IMR-90 (cell line): Measurements from ENCODE around the gene DYRK2. TPM values are rescaled to one million over a fixed set of nuclear protein-coding genes. Genes with fewer than 3 reads are reported as not detected.
A peak's percentile ranks its signal among the peaks of the same experiment; 100 is the strongest.

ENCODE experiments used
- ATAC-seq: fragments of 200-7000 bp; cut with Tn5 transposase; 2 replicates; pipeline ENCODE4 v1.9.1; 2020; ENCODE audit warnings: low read depth, mild to moderate bottlenecking, moderate library complexity
- BruUV-seq: library from RNA; stranded (reverse); fragments of 400-500 nt; replicated peaks from 2 replicates; lab custom pipeline; 2021; lab: Mats Ljungman, UMichigan
- CTCF ChIA-PET: fragments of 300-600 bp; formaldehyde crosslinking; extraction: SDS; loops from one replicate; lab custom pipeline; 2021; ENCODE audit warnings: antibody characterized with exemption; lab: Yijun Ruan, JAX
- POLR2A ChIA-PET: fragments of 300-600 bp; sonication (Branson Sonifier 250); formaldehyde crosslinking; loops from one replicate; lab custom pipeline; 2022; ENCODE audit warnings: antibody characterized with exemption; ENCODE audit not compliant: unreplicated experiment; lab: Charles Lee
- DNase-seq: peaks from one replicate; pipeline ENCODE4 v3.0.0; 2013
- H2AFZ ChIP-seq: replicated peaks from 2 replicates; pipeline ENCODE3; 2013; ENCODE audit warnings: low read length, mild to moderate bottlenecking; ENCODE audit not compliant: poor library complexity
- H2AK5ac ChIP-seq: 2 replicates; pipeline ENCODE4 v1.6.1; 2013; ENCODE audit warnings: low read depth, low read length, inconsistent platforms
- H2AK9ac ChIP-seq: replicated peaks from 2 replicates; pipeline ENCODE3; 2013; ENCODE audit warnings: mild to moderate bottlenecking, low read depth, low read length, moderate library complexity; ENCODE audit not compliant: poor library complexity
- H2BK120ac ChIP-seq: 2 replicates; pipeline ENCODE4 v1.6.1; 2013; ENCODE audit warnings: low read depth, low read length, inconsistent platforms
- H2BK15ac ChIP-seq: 3 replicates; pipeline ENCODE4 v1.6.1; 2013; ENCODE audit warnings: low read depth, low read length, inconsistent platforms
- H2BK20ac ChIP-seq: 2 replicates; pipeline ENCODE4 v1.6.1; 2013; ENCODE audit warnings: low read depth, mild to moderate bottlenecking, inconsistent platforms, low read length, moderate library complexity
- H2BK5ac ChIP-seq: 2 replicates; pipeline ENCODE4 v1.6.1; 2013; ENCODE audit warnings: mild to moderate bottlenecking, low read depth, low read length, inconsistent platforms; ENCODE audit not compliant: poor library complexity, severe bottlenecking
- H3K14ac ChIP-seq: replicated peaks from 2 replicates; pipeline ENCODE4 v1.6.1; 2013; ENCODE audit warnings: low read depth, low read length, inconsistent platforms
- H3K18ac ChIP-seq: 2 replicates; pipeline ENCODE4 v1.6.1; 2013; ENCODE audit warnings: low read depth, low read length, control low read depth
- H3K23ac ChIP-seq: 2 replicates; pipeline ENCODE4 v1.6.1; 2013; ENCODE audit warnings: low read depth, low read length, inconsistent platforms
- H3K27ac ChIP-seq: 2 replicates; pipeline ENCODE4 v1.5.1; 2013; ENCODE audit warnings: mild to moderate bottlenecking, control low read depth, low read length; ENCODE audit not compliant: insufficient read depth
- H3K27me3 ChIP-seq: 2 replicates; pipeline ENCODE4 v1.6.1; 2013; ENCODE audit warnings: low read length; ENCODE audit not compliant: control insufficient read depth, insufficient read depth
- H3K36me3 ChIP-seq: 2 replicates; pipeline ENCODE4 v1.6.1; 2013; ENCODE audit warnings: low read length, mixed read lengths; ENCODE audit not compliant: control insufficient read depth, insufficient read depth
- H3K4ac ChIP-seq: 2 replicates; pipeline ENCODE4 v1.6.1; 2013; ENCODE audit warnings: low read depth, low read length, inconsistent platforms
- H3K4me1 ChIP-seq: 2 replicates; pipeline ENCODE4 v1.6.1; 2013; ENCODE audit warnings: low read length, mixed read lengths; ENCODE audit not compliant: control insufficient read depth, insufficient read depth
- H3K4me2 ChIP-seq: 2 replicates; pipeline ENCODE4 v1.6.1; 2013; ENCODE audit warnings: low read depth, mild to moderate bottlenecking, control low read depth, low read length, moderate library complexity
- H3K4me3 ChIP-seq: 2 replicates; pipeline ENCODE4 v1.5.1; 2013; ENCODE audit warnings: low read depth, mild to moderate bottlenecking, control low read depth, low read length, moderate library complexity; ENCODE audit not compliant: insufficient read depth
- H3K56ac ChIP-seq: 2 replicates; pipeline ENCODE4 v1.6.1; 2013; ENCODE audit warnings: low read length, inconsistent platforms; ENCODE audit not compliant: insufficient read depth; ENCODE audit errors: extremely low read depth
- H3K79me1 ChIP-seq, 2 experiments: 2 replicates each; pipeline ENCODE4 v1.6.1; 2013; ENCODE audit warnings: low read length in 2 of 2, inconsistent platforms in 1 of 2, low read depth in 1 of 2
- H3K9ac ChIP-seq: 2 replicates; pipeline ENCODE4 v1.6.1; 2013; ENCODE audit warnings: low read depth, low read length, control low read depth
- H3K9me1 ChIP-seq: 2 replicates; pipeline ENCODE4 v1.6.1; 2013; ENCODE audit warnings: low read length, inconsistent platforms; ENCODE audit not compliant: insufficient read depth
- H3K9me3 ChIP-seq: 2 replicates; pipeline ENCODE4 v1.6.1; 2013; ENCODE audit warnings: low read length; ENCODE audit not compliant: control insufficient read depth, insufficient read depth
- H4K20me1 ChIP-seq: 2 replicates; pipeline ENCODE4 v1.6.1; 2013; ENCODE audit warnings: low read length, inconsistent platforms; ENCODE audit not compliant: insufficient read depth
- H4K5ac ChIP-seq: 2 replicates; pipeline ENCODE4 v1.6.1; 2013; ENCODE audit warnings: mild to moderate bottlenecking, low read depth, low read length, control low read depth
- H4K8ac ChIP-seq, 2 experiments: 2 replicates each; pipeline ENCODE4 v1.6.1; 2013; ENCODE audit warnings: low read depth in 2 of 2, low read length in 2 of 2, control low read depth in 1 of 2, inconsistent platforms in 1 of 2
- H4K91ac ChIP-seq: 2 replicates; pipeline ENCODE4 v1.6.1; 2013; ENCODE audit warnings: low read depth, low read length, inconsistent platforms; ENCODE audit not compliant: insufficient read depth
- CEBPB ChIP-seq: IDR thresholded peaks from 2 replicates; pipeline ENCODE4 v1.6.1; 2012; ENCODE audit warnings: low read depth, low read length, improper control_type of control experiment
- FOS ChIP-seq: fragments of 150-350 bp; IDR thresholded peaks from 2 replicates; pipeline ENCODE4 v1.6.1; 2016; ENCODE audit warnings: low read depth, low read length
- MAZ ChIP-seq: IDR thresholded peaks from 2 replicates; pipeline ENCODE4 v1.6.1; 2012; ENCODE audit warnings: low read depth, mild to moderate bottlenecking, low read length, improper control_type of control experiment, moderate library complexity, borderline replicate concordance
- NFE2L2 ChIP-seq: fragments of 150-350 bp; IDR thresholded peaks from 2 replicates; pipeline ENCODE4 v1.6.1; 2016; ENCODE audit warnings: low read depth, mild to moderate bottlenecking, low read length
- POLR2A ChIP-seq: IDR thresholded peaks from 2 replicates; pipeline ENCODE4 v1.6.1; 2012; ENCODE audit warnings: mild to moderate bottlenecking, low read depth, low read length
- dilution Hi-C: fragments of 300-500 bp; cut with HindIII; formaldehyde crosslinking; loops from one replicate; pipeline ENCODE4 v1.14.3; 2018; ENCODE audit warnings: low sequenced_read_pairs; ENCODE audit not compliant: unreplicated experiment
- in situ Hi-C: fragments of 300-500 bp; cut with MboI; formaldehyde crosslinking; loops from 3 replicates; pipeline ENCODE4 v1.14.3; 2019; ENCODE audit warnings: low sequenced_read_pairs, inconsistent platforms, mixed read lengths
- intact Hi-C: fragments of 100-400 bp; cut with micrococcal nuclease; formaldehyde crosslinking; loops from 2 replicates; pipeline ENCODE4 v1.10.0; 2022
- polyA plus RNA-seq, 3 experiments: library from polyadenylated mRNA; depleted of rRNA; stranded (reverse); fragments of >200 nt; gene quantifications; 2 replicates each; pipeline ENCODE4 v1.2.3, GENCODE V29; 2012; ENCODE audit warnings: low replicate concordance in 1 of 3
- total RNA-seq: library from RNA; depleted of rRNA; stranded (reverse); fragments of >200 nt; gene quantifications from 2 replicates; pipeline ENCODE4 v1.2.3, GENCODE V29; 2012

Gene DYRK2
- total and polyA plus RNA-seq, 2 of the 4 experiments (the other 2 are of a cell fraction), result 16.3 to 23.1 TPM

DNA sequence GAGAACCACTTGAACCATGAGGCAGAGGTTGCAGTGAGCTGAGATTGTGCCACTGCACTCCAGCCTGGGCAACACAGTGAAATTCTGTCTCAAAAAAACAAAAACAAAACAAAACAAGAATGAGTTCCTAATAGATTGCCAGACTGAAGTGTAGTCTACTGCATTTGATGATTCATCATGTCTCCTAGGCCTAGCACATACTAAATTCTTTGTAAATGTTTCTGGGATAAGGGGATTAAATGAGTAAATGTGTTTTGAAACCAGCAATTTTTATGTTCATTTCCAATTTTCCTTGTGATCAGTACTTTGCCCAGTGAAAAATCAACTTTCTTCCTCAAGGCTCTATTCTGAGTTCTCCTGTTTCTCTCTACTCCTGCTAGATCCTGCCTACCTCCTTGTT, 2.9 kb upstream of the DYRK2 start:
- no TSS peak for BruUV-seq
- in situ Hi-C loops, result no loop called here
- no peak overlapping the region for H3K27ac ChIP-seq

More for the DNA sequence above, 2.9 kb upstream of the DYRK2 start:
- intact Hi-C loops, result loop anchor here (5.0 kb wide), 1 partner anchor 203 kb away; no protein-coding TSS in a partner anchor
- Histone ChIP-seq H2BK20ac (no peak overlapping the region), H2BK120ac (no peak overlapping the region), H3K4ac (no peak overlapping the region), H3K9me3 (no peaks in the 10 kb centered on the region), H3K14ac (no peak overlapping the region), H4K5ac (no peak overlapping the region), H3K56ac (no peak overlapping the region), H3K23ac (no peak overlapping the region), H4K91ac (no peak overlapping the region), H3K79me1 (peaks cover 3 to 7% of the 10 kb centered on the region in 2 experiments; a peak in 3 of 4 replicates), H2BK15ac (no peak overlapping the region), H3K4me1 (peaks cover 1% of the 10 kb centered on the region; the same call in 1 of the 2 replicates), H4K8ac (no peak overlapping the region), H3K9ac (no peak overlapping the region), H2AK9ac (no peak overlapping the region), H3K4me2 (no peak overlapping the region), H3K9me1 (0 out of 2 replicates have a peak, but pooled peaks cover 2% of the 10 kb centered on the region), H2AK5ac (no peak overlapping the region), H3K4me3 (no peak overlapping the region), H2AFZ (no peak overlapping the region), H3K36me3 (no peaks in the 10 kb centered on the region), H3K18ac (no peak overlapping the region), H3K27me3 (peaks cover 7% of the 10 kb centered on the region), H2BK5ac (no peak overlapping the region), H4K20me1 (peaks cover 3% of the 10 kb centered on the region)
- CTCF ChIA-PET, result interaction anchor here (1.5 kb wide), 1 partner anchor 297 kb away, joined by 3 read pairs; no protein-coding TSS in a partner anchor
- POLR2A ChIA-PET, result no interaction called here
- ATAC-seq (no peak), DNase-seq (peak; percentile 56)
- dilution Hi-C loops, result no loop called here
- TF ChIP-seq POLR2A (no peak), MAZ (no peak), CEBPB (peak; percentile 75), FOS (peak; percentile 57), NFE2L2 (no peak)
